RWPE1 (cell line): ENCODE measurements around the gene CD300LD.
"Not testable (repeated sequence)": the region's sequence is repeated elsewhere in the genome, so short reads cannot be mapped to it uniquely, and the experiment has no call there.

Experiments used
- CTCF ChIA-PET: fragments of 350-600 bp; sonication (Branson Sonifier 250); formaldehyde crosslinking; extraction: SDS; loops from one replicate; lab custom pipeline; 2021; lab: Yijun Ruan, JAX
- POLR2A ChIA-PET: fragments of 400-600 bp; formaldehyde crosslinking; extraction: SDS; loops from one replicate; lab custom pipeline; 2020; ENCODE audit warnings: antibody characterized with exemption; ENCODE audit not compliant: low non-redundant PET; lab: Yijun Ruan, JAX
- DNase-seq: peaks from one replicate; pipeline ENCODE4 v3.0.0; 2012; ENCODE audit warnings: low spot score
- H3K27ac ChIP-seq: fragments of 450-650 bp; 2 replicates; pipeline ENCODE4 v1.5.1; 2017
- CTCF ChIP-seq: fragments of 450-650 bp; conservative IDR thresholded peaks from 2 replicates; pipeline ENCODE4 v1.5.1; 2017; ENCODE audit warnings: low read depth, mild to moderate bottlenecking

The CD300LD gene

GRCh38 chr17:74563358-74563757 is 28.7 kb downstream of the CD300LD start:
- ChIA-PET CTCF (no interaction called here), POLR2A (no interaction called here)
- no peak for TF ChIP-seq CTCF
- H3K27ac ChIP-seq = no peak overlapping the region
- no peak for DNase-seq

- CTCF ChIA-PET = no interaction called here
Observed at GRCh38 chr17:74561586-74561985, 30.5 kb downstream of the CD300LD start.

GRCh38 chr17:74558882-74559519 is 33.1 kb downstream of the CD300LD start:
- no peak for TF ChIP-seq CTCF
- no peak overlapping the region for H3K27ac ChIP-seq
- ChIA-PET CTCF (no interaction called here), POLR2A (no interaction called here)
- no peak for DNase-seq

More at GRCh38 chr17:74561586-74561985, 30.5 kb downstream of the CD300LD start:
- TF ChIP-seq CTCF = no peak
- DNase-seq = no peak
- no peak overlapping the region for H3K27ac ChIP-seq
- POLR2A ChIA-PET = no interaction called here

- CTCF ChIA-PET = interaction anchor here (1.6 kb wide), 1 partner anchor 8 kb away, joined by 6 read pairs; no protein-coding TSS in a partner anchor
- DNase-seq, POLR2A ChIA-PET, H3K27ac ChIP-seq: not testable (repeated sequence)
Observed at GRCh38 chr17:74558402-74558801, 33.7 kb downstream of the CD300LD start.

- no peak for TF ChIP-seq CTCF
- no peak for DNase-seq
- POLR2A ChIA-PET = no interaction called here
- H3K27ac ChIP-seq = no peak overlapping the region
- CTCF ChIA-PET = no interaction called here
Observed at GRCh38 chr17:74555427-74555940, 36.6 kb downstream of the CD300LD start.

- TF ChIP-seq CTCF = no peak
- CTCF ChIA-PET = no interaction called here
Observed at GRCh38 chr17:74554909-74555308, 37.2 kb downstream of the CD300LD start.

GRCh38 chr17:74552037-74552436 is 40.0 kb downstream of the CD300LD start:
- DNase-seq = peak; percentile 88
- no peak for TF ChIP-seq CTCF
- CTCF ChIA-PET = no interaction called here
- POLR2A ChIA-PET = no interaction called here
- no peak overlapping the region for H3K27ac ChIP-seq

More at GRCh38 chr17:74554909-74555308, 37.2 kb downstream of the CD300LD start:
- no peak overlapping the region for H3K27ac ChIP-seq
- no peak for DNase-seq
- POLR2A ChIA-PET = no interaction called here
